ENCODE measurements around the gene RPGRIP1.
"Not testable (repeated sequence)": the region's sequence is repeated elsewhere in the genome, so short reads cannot be mapped to it uniquely, and the experiment has no call there.

Gene RPGRIP1

GRCh38 chr14:21279783-21280182, at the start of gene RPGRIP1:
TSS of gene RPGRIP1 (plus strand) at chr14:21280083. CDS start at chr14:21287977, 7,894 bp downstream.
- no peak for DNase-seq (ENCODE audit: low read depth in 2 of 2)

GRCh38 chr14:21231020-21231652, 48.7 kb upstream of the RPGRIP1 start:
- no peak for DNase-seq (ENCODE audit: low read depth in 2 of 2)

DNA sequence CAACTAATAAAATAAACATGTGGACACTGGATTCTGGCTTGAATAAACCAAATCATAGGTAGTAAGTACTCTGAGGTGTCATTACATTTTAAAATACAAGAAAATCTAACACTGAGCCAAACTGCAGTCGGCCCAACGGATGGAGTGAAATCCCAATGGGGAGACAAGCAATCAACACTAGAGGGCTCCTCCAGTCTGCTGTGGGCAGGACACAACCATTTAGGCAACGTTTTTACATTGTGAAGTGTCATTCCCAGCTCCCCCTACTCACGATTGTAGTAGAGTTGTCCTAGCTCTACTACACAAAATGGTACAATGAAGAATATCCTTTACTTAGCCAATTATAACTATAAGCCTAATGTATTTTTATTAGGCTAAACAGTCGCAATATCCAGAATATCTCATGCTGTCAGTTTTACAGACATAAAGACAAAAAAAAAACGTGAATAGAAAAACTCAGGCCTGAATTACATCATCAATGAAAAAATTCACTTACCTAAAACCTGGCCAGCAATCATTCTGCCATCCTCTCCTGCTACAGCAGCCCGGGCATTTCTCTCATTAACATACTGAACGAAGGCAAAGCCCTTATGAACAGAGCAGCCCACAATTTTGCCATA, 46.3 kb upstream of the RPGRIP1 start:
- DNase-seq (ENCODE audit: low read depth in 2 of 2) = no peak

DNA sequence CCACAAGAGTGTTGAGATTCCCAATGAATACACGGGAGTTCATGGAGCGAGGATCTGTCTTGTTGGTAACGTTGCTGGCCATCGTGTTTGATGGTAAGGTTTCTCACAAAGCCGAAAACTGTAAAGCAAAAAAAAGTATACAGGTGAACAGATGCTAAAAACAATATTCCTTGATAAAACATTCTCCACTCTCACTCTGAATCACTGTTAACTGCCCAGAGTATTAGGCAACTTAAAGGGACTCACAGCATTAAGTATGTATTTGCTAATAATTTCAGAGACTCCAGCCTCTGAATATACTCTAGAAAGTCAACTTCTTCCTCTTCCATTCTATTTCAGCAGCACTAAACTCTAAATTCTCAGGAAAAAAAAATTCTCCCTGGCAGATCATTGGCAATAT, 45.8 kb upstream of the RPGRIP1 start:
- DNase-seq (ENCODE audit: low read depth in 2 of 2) = no peak

GRCh38 chr14:21236948-21237797, 42.7 kb upstream of the RPGRIP1 start:
- no peak for DNase-seq (ENCODE audit: low read depth in 2 of 2)

DNA sequence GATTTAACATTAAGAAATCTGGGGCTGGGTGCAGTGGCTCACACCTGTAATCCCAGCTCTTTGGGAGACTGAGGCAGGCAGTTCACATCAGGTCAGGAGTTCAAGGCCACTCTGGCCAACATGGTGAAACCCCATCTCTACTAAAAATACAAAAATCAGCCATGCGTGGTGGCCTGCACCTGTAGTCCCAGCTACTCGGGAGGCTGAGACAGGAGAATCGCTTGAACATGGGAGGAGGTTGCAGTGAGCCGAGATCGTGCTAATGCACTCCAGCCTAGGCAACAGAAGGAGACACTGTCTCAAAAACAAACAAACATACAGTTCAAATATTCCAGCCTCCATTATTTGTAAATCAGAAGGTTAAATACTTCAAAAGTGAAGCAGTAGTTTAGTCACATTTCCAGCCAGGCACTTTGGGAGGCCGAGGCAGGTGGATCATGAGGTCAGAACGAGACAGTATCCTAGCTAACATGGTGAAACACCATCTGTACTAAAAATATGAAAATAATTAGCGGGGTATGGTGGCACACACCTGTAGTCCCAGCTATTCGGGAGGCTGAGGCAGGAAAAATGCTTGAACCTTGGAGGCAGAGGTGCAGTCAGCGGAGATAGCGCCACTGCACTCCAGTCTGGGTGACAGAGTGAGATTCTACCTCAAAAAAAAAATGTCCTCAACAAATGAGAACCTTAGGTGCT, 40.9 kb upstream of the RPGRIP1 start:
- no peak for DNase-seq (ENCODE audit: low read depth in 2 of 2)

DNA sequence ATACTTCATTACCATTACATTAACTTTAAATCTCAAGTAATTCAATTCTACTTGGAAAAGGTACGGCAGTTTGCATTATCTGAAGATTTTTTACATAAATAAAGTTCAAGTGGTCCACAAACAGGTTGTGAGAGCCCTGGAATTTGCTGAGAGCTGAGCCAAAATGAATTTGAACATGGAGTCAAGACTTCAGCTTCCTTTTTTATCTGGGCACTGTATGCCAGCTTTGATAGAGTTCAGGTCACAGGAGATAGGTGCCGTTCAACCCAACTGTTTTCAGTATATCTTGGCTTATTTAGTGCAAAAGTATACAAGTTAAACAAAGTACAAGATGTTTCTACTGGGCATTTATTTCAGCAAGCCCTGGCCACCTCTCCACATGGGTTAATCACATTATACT, 39.5 kb upstream of the RPGRIP1 start:
- DNase-seq (ENCODE audit: low read depth in 2 of 2) = no peak

- DNase-seq (ENCODE audit: low read depth in 2 of 2) = no peak
These were observed 38.6 kb upstream of the RPGRIP1 start for GRCh38 chr14:21241218-21241819.

- DNase-seq (ENCODE audit: low read depth in 2 of 2) = no peak
These were observed 35.3 kb upstream of the RPGRIP1 start for GRCh38 chr14:21244544-21244943.

- no peak for DNase-seq (ENCODE audit: low read depth in 2 of 2)
These were observed 34.1 kb upstream of the RPGRIP1 start for GRCh38 chr14:21245813-21246212.

DNA sequence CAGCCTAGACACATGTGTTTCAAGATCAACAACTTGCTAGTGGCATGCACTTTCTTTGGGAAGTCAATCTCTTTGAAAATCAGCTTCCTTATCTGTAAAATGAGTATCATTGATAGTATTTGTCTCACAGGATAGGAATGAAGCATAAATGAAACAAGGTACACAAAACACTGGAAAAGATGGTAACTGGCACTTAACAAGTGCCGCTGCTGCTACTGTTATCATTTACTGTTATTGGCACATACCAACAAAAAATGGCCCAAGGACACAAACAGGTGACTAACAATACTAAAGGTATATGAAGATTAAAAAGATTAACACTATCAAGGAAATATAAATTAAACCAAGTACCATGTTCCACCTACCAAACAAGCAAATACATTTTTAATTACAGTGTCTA, 31.5 kb upstream of the RPGRIP1 start:
- DNase-seq (ENCODE audit: low read depth in 2 of 2) = no peak

DNA sequence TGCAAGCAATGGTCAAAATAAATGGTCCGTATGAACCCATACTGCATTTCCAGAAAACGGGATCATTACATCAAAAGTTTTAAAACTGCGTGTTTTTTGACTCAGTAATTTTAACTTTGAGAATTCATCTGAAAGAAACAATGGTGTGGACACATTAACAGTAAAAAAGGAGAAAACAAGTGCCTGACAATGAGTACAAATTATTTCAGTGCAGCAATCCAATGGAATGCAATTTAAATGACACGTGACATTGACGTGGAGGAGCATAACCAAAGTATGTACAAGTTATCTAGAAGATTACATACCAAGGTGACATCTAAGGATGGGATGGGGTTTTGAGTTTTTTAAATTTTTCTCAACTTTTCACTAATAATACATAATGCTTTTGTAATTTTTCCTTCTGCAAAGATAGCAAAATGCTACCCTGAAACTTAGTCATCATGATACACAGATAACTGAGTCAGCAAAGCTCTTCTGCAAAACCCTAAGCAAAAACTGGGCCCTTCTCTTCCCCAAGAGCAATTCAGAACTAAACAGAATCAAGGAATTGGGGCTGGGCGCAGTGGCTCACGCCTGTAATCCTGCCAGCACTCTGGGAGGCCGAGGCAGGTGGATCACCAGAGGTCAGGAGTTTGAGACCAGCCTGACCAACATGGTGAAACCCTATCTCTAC, 31.0 kb upstream of the RPGRIP1 start:
- DNase-seq (ENCODE audit: low read depth in 2 of 2) = no peak

GRCh38 chr14:21251215-21251614, 28.7 kb upstream of the RPGRIP1 start:
- DNase-seq (ENCODE audit: low read depth in 2 of 2) = no peak

- DNase-seq (ENCODE audit: low read depth in 2 of 2) = no peak
These were observed 27.7 kb upstream of the RPGRIP1 start for GRCh38 chr14:21252149-21252548.

- no peak for DNase-seq (ENCODE audit: low read depth in 2 of 2)
These were observed 24.3 kb upstream of the RPGRIP1 start for GRCh38 chr14:21255385-21256101.

DNA sequence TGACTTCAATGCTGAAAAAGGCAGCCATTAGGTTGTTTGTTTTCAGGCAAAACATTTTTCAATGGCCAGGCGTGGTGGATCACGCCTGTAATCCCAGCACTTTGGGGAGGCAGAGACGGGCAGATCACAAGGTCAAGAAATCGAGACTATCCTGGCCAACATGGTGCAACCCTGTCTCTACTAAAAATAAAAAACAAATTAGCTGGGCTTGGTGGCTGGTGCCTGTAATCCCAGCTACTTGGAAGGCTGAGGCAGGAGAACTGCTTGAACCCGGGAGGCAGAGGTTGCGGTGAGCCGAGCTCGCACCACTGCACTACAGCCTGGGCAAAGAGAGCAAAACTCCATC, 23.8 kb upstream of the RPGRIP1 start:
- not testable (repeated sequence) for DNase-seq (ENCODE audit: low read depth in 2 of 2)

DNA sequence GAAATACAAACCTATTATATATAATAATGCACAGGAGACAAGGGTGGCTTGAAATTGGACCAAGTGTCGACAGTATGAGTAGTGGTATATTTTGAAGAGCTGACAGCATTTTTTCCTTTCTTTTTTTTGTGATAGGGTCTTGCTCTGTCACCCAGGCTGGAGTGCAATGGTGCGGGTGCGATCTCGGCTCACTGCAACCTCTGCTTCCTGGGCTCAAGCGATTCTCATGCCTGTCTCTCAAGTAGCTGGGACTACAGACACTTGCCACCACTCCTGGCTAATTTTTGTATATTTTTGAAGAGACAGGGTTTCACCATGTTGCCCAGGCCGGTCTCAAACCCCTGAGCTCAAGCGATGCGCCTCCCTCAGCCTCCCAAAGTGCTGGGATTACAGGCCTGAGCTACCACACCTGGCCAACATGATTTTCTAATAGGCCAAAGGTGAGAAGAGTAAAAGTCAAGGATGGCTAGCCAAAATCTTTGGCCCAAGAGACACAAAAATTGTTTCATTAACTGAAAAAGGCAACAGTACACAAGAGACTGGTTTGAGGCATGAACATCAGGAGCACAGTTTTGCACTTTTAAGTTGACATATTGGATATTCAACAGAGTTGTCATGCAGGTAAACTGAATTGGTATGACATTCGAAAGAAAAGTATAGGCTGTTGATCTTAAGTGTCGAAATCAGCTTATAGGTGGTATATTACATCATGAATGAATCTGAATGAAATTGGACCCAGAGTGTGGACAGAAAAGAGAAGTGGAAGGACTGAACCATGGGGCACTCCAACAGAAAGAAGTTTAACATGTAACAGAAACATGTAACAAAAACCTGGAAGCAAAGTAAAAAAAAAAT, 23.1 kb upstream of the RPGRIP1 start:
- no peak for DNase-seq (ENCODE audit: low read depth in 2 of 2)

DNA sequence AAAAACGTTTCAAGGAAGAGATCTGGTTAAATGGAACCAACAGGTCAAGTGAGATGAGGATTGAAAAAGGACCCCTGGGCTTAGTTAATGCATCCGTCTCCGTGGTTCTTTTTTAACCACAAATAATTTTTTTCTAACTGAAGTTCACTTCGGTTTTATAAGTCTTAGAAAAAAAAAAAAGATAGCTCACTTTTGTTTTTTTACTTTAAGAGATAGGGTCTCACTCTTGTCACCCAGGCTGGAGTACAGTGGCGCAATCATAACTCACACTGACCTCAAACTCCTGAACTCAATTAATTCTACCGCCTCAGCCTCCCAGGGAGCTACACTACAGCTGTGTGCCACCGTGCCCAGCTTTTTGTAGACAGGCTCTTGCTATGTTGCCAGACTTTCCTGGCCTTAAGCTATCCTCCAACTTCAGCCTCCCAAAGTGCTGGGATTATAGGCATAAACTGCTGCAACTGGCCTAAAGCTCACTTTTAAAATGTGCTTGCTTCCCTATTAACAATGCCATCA, 22.4 kb upstream of the RPGRIP1 start:
- no peak for DNase-seq (ENCODE audit: low read depth in 2 of 2)
